GM12872 (cell line): ENCODE results near the gene SYNDIG1.

Experiments
- TF ChIP-seq, protein P1 (sequence below): IDR thresholded peaks from 3 replicates; pipeline ENCODE4 v1.5.1; 2011; ENCODE audit warnings: low read depth, mild to moderate bottlenecking, low read length, moderate library complexity; ENCODE audit not compliant: insufficient read depth

Gene SYNDIG1

DNA sequence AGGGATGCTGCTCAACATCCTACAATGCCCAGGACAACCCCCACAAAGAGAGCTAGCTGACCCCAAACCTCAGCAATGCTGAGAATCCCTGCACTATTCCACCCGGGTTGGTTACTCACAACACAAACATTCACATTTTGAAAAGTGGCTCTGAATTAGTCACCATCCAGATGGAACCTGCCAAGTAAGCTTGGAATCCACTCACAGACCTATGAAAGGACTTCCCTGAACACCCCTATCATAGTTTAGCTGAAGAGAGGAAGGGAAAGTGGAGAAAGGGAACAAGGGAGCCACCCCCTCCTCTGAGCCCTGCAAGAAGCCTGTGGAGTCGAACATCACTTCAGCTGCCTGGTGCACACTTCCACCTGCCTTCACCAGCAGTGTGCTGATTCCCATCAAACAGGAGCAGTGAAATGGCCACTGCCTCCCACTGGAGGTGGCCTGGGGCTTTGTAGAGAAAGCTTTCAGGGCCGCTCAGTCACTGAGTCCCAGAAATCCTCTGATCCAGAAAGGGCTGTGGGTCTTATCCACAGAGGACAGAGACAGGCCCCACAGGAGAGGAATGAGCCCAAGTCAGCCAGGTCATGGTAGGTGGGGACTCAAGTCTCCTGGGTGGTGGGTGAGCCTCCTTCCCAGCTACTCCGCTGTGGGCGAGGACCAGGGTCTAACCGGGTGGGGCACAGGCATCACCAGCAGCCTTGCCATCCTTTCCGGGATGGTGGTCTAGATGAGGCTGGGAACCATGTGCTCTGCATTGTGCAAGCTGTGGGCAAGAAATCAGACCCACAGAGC, 203.7 kb downstream of the SYNDIG1 start:
- TF ChIP-seq, protein P1, sequence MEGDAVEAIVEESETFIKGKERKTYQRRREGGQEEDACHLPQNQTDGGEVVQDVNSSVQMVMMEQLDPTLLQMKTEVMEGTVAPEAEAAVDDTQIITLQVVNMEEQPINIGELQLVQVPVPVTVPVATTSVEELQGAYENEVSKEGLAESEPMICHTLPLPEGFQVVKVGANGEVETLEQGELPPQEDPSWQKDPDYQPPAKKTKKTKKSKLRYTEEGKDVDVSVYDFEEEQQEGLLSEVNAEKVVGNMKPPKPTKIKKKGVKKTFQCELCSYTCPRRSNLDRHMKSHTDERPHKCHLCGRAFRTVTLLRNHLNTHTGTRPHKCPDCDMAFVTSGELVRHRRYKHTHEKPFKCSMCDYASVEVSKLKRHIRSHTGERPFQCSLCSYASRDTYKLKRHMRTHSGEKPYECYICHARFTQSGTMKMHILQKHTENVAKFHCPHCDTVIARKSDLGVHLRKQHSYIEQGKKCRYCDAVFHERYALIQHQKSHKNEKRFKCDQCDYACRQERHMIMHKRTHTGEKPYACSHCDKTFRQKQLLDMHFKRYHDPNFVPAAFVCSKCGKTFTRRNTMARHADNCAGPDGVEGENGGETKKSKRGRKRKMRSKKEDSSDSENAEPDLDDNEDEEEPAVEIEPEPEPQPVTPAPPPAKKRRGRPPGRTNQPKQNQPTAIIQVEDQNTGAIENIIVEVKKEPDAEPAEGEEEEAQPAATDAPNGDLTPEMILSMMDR: no peak

DNA sequence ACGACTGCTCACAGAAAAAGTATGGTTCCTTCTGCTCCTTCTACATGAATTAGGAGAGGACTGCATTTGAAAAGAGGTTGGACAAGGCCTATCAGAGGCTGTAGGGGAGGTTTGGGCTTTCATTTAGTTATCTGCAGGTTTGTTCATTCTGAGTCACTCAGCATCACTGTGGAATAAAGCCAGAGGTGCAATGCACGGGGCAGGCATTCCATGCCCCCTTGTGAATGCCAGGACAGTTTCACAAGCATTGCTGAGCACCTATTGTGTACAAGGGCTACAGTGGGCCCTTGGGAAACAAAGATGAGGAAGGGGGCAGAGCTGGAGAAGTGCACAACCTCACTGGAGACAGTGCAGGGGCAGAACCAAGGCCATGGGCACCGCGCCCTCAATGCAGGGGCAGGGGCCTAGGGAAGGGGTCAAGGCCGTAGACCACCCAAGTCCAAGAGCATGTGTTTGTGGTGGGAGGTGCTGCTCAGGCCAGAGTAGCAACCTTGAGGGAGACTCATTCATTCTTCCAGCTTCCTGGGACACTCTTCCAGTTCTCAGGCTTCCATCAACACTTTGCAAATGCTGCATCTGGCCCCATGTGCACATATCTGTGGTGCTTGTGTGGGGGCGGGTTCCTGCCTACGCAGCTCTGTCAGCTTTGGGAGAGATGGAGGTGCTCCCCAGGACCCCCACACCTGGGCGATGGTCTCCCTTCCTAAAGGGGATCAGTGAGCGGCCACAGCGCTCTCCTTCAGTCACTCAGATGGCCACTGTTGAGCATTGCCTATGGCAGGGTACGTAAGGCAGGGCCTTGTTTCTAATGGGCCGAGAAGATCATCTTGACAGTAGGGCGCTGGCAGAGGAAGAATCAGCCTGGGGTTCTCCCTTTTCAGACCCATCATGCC, 204.5 kb downstream of the SYNDIG1 start:
- TF ChIP-seq, protein P1: no peak

DNA sequence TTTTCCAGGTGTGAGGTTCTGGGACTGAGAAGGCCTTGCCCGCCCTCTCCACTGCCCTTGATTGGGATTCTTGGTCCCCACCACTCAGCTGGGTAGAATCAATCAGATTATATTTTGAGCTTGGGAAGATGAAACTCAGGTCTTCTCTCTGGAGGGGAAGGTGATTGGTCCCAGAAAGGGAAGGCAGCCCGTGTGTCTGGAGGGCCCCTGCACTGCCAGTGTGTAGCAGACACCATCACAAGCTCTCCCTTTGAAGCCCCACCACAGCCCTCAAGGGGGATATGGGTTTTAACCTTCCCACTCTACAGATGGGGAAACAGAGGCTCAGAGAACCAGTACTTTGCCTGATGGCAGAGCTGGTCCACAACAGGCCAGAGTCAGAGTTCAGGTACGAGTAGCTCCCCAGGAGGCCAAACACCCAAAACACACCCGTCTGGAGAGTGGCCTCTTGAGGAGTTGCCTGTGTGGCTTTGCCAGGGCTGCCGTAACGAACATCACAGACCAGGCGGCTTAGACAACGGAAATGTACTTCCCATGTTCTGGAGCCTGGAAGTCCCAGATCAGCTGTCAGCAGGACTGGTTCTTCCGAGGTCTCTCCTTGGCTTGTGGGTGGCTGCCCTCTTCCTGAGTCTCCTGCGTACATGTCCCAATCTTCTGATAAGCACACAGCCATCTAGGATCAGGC, 205.6 kb downstream of the SYNDIG1 start:
- TF ChIP-seq, protein P1: no peak

DNA sequence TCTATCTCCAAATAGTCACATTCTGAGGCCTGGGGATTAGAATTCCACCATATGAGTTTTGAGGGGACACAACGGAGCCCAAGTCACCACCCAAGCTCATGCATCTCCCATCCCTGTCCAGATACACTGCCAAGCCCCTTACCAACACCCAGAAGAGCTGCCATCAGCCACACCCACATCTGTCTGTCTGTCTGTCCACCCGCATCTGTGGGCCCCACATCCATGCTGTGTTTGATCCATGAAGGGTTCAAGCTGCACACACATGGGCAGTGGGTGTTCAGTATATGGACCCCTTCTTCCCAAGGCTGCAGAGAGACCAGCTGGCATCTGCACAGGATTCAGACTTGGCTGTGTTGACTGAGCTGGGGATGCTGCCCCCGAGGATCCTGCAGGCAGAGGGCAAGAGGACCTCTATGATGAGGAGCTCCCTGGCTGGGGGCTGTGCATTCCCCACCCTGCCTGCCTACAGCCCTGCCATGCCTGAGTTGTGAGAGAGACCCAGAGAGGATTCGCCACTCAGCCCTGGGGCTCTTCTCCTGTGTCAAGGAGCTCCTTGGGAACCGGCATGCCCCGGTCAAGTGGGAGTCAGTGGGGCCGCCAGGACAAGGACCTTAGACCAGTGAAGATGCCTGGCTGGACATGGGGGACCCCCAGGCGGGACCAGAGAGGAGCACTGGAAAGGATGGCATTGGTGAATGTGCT, 206.4 kb downstream of the SYNDIG1 start:
- TF ChIP-seq, protein P1: no peak

DNA sequence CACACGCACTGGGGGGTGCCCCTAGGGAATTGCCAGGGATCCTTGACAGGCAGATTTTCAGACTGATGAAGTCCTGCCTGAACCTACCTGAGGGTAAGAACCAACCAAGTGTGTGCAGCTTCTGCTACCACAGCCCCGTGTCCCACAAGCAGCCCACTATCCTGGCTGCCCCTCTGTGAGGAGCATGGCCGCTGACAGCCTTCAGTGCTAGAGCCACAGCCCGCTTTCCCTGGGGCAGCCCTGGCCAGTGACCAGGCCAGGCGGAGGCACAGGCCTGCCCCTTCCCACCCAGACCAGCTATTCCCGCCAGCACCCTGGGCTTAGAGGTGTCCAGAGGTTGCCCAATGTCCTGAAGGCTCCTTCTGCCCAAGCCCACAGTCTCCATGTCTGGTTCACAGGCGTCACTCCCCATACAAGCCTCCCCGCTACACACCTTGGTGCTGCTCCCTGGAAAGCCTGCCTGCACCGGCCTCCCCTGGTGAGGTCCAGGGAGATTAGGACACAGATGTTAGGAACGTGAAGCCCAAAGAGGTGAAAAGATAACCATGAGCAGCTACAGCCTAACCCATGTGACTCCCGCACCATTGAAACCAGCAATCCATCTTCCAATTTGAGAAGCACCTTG, 207.0 kb downstream of the SYNDIG1 start:
- TF ChIP-seq, protein P1: no peak

DNA sequence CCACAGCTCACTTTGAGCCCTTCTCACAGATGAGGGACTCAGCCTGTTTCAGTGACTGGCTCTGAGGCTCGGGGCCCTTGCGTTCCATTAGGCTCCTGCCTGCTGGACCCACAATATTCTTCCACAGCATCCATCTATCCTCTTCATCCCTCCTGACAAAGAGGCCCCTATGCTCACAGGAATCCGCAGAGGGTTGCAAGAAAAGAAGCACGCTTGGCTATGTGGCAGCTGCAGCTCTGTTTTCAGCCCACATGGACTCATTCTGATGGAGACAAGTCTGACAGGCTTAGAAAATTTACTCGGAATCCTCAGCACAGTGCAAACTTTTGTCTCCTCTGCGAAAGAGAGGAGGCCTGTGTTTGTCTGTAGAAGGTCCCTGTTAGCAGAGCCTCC, 207.5 kb downstream of the SYNDIG1 start:
- TF ChIP-seq, protein P1: no peak
